ENCODE measurements around the gene TGFB3. TPM values are rescaled to one million over a fixed set of nuclear protein-coding genes. Genes with fewer than 3 reads are reported as not detected.

TGFB3 gene
- total RNA-seq, 2 donors from 2014 or later: 2.8 to 6.3 TPM

GRCh38 chr14:75977582-75977943 lies 4.2 kb downstream of the TGFB3 start:
- no peak overlapping the region for H3K27ac Mint-ChIP-seq
- H3K9me3 Mint-ChIP-seq: no peaks in the 10 kb centered on the region
- H3K36me3 Mint-ChIP-seq: no peaks in the 10 kb centered on the region
- no peak for DNase-seq (ENCODE audit: low spot score in 2 of 2)
- ATAC-seq: no peak

GRCh38 chr14:75976826-75977581 lies 4.8 kb downstream of the TGFB3 start:
- Mint-ChIP-seq H3K27ac (no peak overlapping the region), H3K9me3 (no peaks in the 10 kb centered on the region)
- ATAC-seq: no peak

GRCh38 chr14:75972801-75973421 lies 8.9 kb downstream of the TGFB3 start:
- no peak for DNase-seq (ENCODE audit: low spot score in 2 of 2)
- H3K9me3 Mint-ChIP-seq: no peaks in the 10 kb centered on the region
- H3K27ac Mint-ChIP-seq: no peak overlapping the region
- ATAC-seq: no peak
- H3K36me3 Mint-ChIP-seq: no peaks in the 10 kb centered on the region

More at GRCh38 chr14:75976826-75977581, 4.8 kb downstream of the TGFB3 start:
- no peaks in the 10 kb centered on the region for H3K36me3 Mint-ChIP-seq
- no peak for DNase-seq (ENCODE audit: low spot score in 2 of 2)

GRCh38 chr14:75971509-75971908 lies 10.3 kb downstream of the TGFB3 start:
- H3K27ac Mint-ChIP-seq: no peak overlapping the region
- no peaks in the 10 kb centered on the region for H3K9me3 Mint-ChIP-seq
- H3K36me3 Mint-ChIP-seq: no peaks in the 10 kb centered on the region
- ATAC-seq (no peak), DNase-seq (ENCODE audit: low spot score in 2 of 2) (no peak)

- peaks cover 0 to 4% of the 10 kb centered on the region in 2 donors for H3K36me3 Mint-ChIP-seq
- peak overlapping the region in 1 of 2 donors; percentile 59 for H3K27ac Mint-ChIP-seq
Measured at GRCh38 chr14:75970989-75971388, 10.8 kb downstream of the TGFB3 start.

GRCh38 chr14:75969891-75970290 lies 11.9 kb downstream of the TGFB3 start:
- Mint-ChIP-seq H3K27ac (no peak overlapping the region), H3K36me3 (peaks cover 0 to 9% of the 10 kb centered on the region in 2 donors), H3K9me3 (no peaks in the 10 kb centered on the region)
- no peak for DNase-seq (ENCODE audit: low spot score in 2 of 2)
- ATAC-seq: no peak

More at GRCh38 chr14:75970989-75971388, 10.8 kb downstream of the TGFB3 start:
- H3K9me3 Mint-ChIP-seq: no peaks in the 10 kb centered on the region
- ATAC-seq (no peak), DNase-seq (ENCODE audit: low spot score in 2 of 2) (no peak)

- Mint-ChIP-seq H3K9me3 (no peaks in the 10 kb centered on the region), H3K36me3 (peaks cover 0 to 9% of the 10 kb centered on the region in 2 donors), H3K27ac (no peak overlapping the region)
- DNase-seq (ENCODE audit: low spot score in 2 of 2): no peak
- ATAC-seq: no peak
Measured at GRCh38 chr14:75969126-75969525, 12.7 kb downstream of the TGFB3 start.

GRCh38 chr14:75968456-75968855 lies 13.3 kb downstream of the TGFB3 start:
- Mint-ChIP-seq H3K9me3 (no peaks in the 10 kb centered on the region), H3K36me3 (peaks cover 0 to 9% of the 10 kb centered on the region in 2 donors), H3K27ac (no peak overlapping the region)
- ATAC-seq (no peak), DNase-seq (ENCODE audit: low spot score in 2 of 2) (no peak)

- DNase-seq (ENCODE audit: low spot score in 2 of 2) (no peak), ATAC-seq (peak in 1 of 2 donors; percentile 20)
- H3K36me3 Mint-ChIP-seq: peaks cover 0 to 9% of the 10 kb centered on the region in 2 donors
- peak overlapping the region in 1 of 2 donors; percentile 20 for H3K27ac Mint-ChIP-seq
- no peaks in the 10 kb centered on the region for H3K9me3 Mint-ChIP-seq
Measured at GRCh38 chr14:75967866-75968265, 13.9 kb downstream of the TGFB3 start.

- no peak for ATAC-seq
- DNase-seq (ENCODE audit: low spot score in 2 of 2): no peak
- Mint-ChIP-seq H3K9me3 (no peaks in the 10 kb centered on the region), H3K36me3 (peaks cover 0 to 9% of the 10 kb centered on the region in 2 donors), H3K27ac (no peak overlapping the region)
Measured at GRCh38 chr14:75961662-75962061, 20.1 kb downstream of the TGFB3 start.

GRCh38 chr14:75960231-75960630 lies 21.6 kb downstream of the TGFB3 start:
- Mint-ChIP-seq H3K9me3 (no peaks in the 10 kb centered on the region), H3K27ac (no peak overlapping the region), H3K36me3 (no peaks in the 10 kb centered on the region)
- ATAC-seq (no peak), DNase-seq (ENCODE audit: low spot score in 2 of 2) (no peak)

- Mint-ChIP-seq H3K9me3 (no peaks in the 10 kb centered on the region), H3K27ac (peak overlapping the region in 1 of 2 donors; percentile 24), H3K36me3 (no peaks in the 10 kb centered on the region)
- DNase-seq (ENCODE audit: low spot score in 2 of 2) (no peak), ATAC-seq (no peak)
Measured at GRCh38 chr14:75959031-75959430, 22.8 kb downstream of the TGFB3 start.

GRCh38 chr14:75952489-75952888 lies 29.3 kb downstream of the TGFB3 start:
- no peak overlapping the region for H3K27ac Mint-ChIP-seq
- peaks cover 0 to 10% of the 10 kb centered on the region in 2 donors for H3K9me3 Mint-ChIP-seq
- DNase-seq (ENCODE audit: low spot score in 2 of 2): no peak
- no peaks in the 10 kb centered on the region for H3K36me3 Mint-ChIP-seq
- ATAC-seq: no peak

- ATAC-seq (no peak), DNase-seq (ENCODE audit: low spot score in 2 of 2) (no peak)
- peaks cover 0 to 3% of the 10 kb centered on the region in 2 donors for H3K9me3 Mint-ChIP-seq
- H3K36me3 Mint-ChIP-seq: no peaks in the 10 kb centered on the region
- H3K27ac Mint-ChIP-seq: peak overlapping the region in 1 of 2 donors; percentile 11
Measured at GRCh38 chr14:75946785-75947184, 35.0 kb downstream of the TGFB3 start.

- no peak for ATAC-seq
- Mint-ChIP-seq H3K27ac (no peak overlapping the region), H3K36me3 (no peaks in the 10 kb centered on the region), H3K9me3 (no peaks in the 10 kb centered on the region)
- no peak for DNase-seq (ENCODE audit: low spot score in 2 of 2)
Measured at GRCh38 chr14:75944607-75945241, 37.1 kb downstream of the TGFB3 start.

GRCh38 chr14:75941030-75941429 lies 40.8 kb downstream of the TGFB3 start:
- DNase-seq (ENCODE audit: low spot score in 2 of 2) (no peak), ATAC-seq (no peak)
- H3K36me3 Mint-ChIP-seq: no peaks in the 10 kb centered on the region
- H3K27ac Mint-ChIP-seq: no peak overlapping the region
- H3K9me3 Mint-ChIP-seq: no peaks in the 10 kb centered on the region

- no peak overlapping the region for H3K27ac Mint-ChIP-seq
- ATAC-seq (no peak), DNase-seq (ENCODE audit: low spot score in 2 of 2) (no peak)
- H3K9me3 Mint-ChIP-seq: no peaks in the 10 kb centered on the region
- no peaks in the 10 kb centered on the region for H3K36me3 Mint-ChIP-seq
Measured at GRCh38 chr14:75939200-75939599, 42.6 kb downstream of the TGFB3 start.
